Effector memory CD8-positive, alpha-beta T cell (primary cell): ENCODE measurements around the gene P3H4.
"Not testable (repeated sequence)": the region's sequence is repeated elsewhere in the genome, so short reads cannot be mapped to it uniquely, and the experiment has no call there.

Experiments
- ATAC-seq: fragments of 150-1000 bp; cut with Tn5 transposase; replicated peaks from 2 replicates; pipeline ENCODE4 v1.10.0; 2021; ENCODE audit warnings: mild to moderate bottlenecking, moderate library complexity
- DNase-seq, 3 experiments: peaks; one replicate each; pipeline ENCODE4 v3.0.0; 2021
- H3K27ac Mint-ChIP-seq, 2 donors: one replicate each; pipeline ENCODE4 v1.8.0; 2022; ENCODE audit warnings: mild to moderate bottlenecking in 2 of 2, mixed read lengths in 2 of 2, moderate library complexity in 2 of 2
- H3K27me3 Mint-ChIP-seq, 2 donors: one replicate each; pipeline ENCODE4 v1.8.0; 2022; ENCODE audit warnings: mixed read lengths in 2 of 2
- H3K36me3 Mint-ChIP-seq: one replicate; pipeline ENCODE4 v1.8.0; 2022; ENCODE audit warnings: mild to moderate bottlenecking, moderate library complexity, mixed read lengths; ENCODE audit not compliant: insufficient read depth
- H3K4me1 Mint-ChIP-seq, 2 donors: one replicate each; pipeline ENCODE4 v1.8.0; 2022; ENCODE audit warnings: low read depth in 2 of 2, mixed read lengths in 2 of 2
- H3K4me3 Mint-ChIP-seq, 2 donors: one replicate each; pipeline ENCODE4 v1.8.0; 2022; ENCODE audit warnings: mild to moderate bottlenecking in 2 of 2, mixed read lengths in 2 of 2, moderate library complexity in 2 of 2
- H3K9me3 Mint-ChIP-seq, 2 donors: one replicate each; pipeline ENCODE4 v1.8.0; 2022; ENCODE audit warnings: mixed read lengths in 2 of 2

Gene P3H4

DNA sequence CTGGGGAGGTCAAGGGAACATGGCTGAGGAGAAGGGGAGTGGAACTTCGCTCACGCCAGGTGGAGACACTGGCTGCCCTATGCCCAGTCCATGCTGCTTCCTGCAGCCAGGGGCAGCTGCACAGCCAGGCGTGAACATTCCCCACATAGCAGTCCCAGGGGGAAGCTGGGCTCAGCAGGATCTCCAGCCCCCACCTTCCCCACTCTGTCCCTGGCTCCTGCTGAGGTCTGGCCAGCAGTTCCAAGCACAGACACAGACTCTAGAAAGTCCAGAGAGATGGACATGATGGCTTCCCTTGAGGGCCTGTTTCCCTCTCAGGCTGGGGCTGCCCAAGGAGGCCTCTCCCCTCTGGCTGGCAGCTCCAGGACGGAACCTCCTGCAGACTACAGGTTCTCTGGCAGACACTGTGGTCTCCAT is 34.6 kb downstream of the P3H4 start:
- Mint-ChIP-seq H3K36me3 (no peaks in the 10 kb centered on the region), H3K4me3 (no peak overlapping the region), H3K27me3 (peaks cover 22 to 73% of the 10 kb centered on the region in 2 donors), H3K27ac (no peak overlapping the region), H3K9me3 (no peaks in the 10 kb centered on the region), H3K4me1 (no peaks in the 10 kb centered on the region)
- ATAC-seq (no peak), DNase-seq (no peak)

DNA sequence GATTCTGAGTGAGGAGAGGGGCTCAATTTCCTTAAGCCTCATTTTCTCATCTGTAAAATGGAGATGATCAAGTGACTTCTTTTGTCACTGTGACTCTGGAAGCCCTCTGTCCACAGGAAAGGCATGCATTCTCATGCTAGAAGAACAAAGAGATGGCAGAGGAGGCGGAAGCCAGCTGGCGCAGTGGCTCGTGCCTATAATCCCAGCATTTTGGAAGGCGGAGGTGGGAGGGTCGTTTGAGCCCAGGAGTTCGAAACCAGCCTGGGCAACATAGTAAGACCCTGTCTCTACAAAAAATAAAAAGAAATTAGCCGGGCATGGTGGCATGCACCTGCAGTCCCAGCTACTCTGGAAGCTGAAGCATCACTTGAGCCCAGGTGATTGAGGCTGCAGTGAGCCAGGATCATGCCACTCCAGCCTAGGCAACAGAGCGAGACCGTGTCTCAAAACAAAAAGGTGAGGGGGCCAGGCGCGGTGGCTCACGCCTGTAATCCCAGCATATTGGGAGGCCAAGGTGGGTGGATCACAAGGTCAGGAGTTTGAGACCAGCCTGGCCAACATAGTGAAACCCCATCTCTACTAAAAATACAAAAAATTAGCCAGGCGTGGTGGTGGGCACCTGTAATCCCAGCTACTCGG is 35.4 kb downstream of the P3H4 start:
- H3K36me3 Mint-ChIP-seq, H3K9me3 Mint-ChIP-seq, H3K4me3 Mint-ChIP-seq, H3K27ac Mint-ChIP-seq, DNase-seq, H3K4me1 Mint-ChIP-seq, ATAC-seq: not testable (repeated sequence)
- peaks cover 14 to 71% of the 10 kb centered on the region in 2 donors for H3K27me3 Mint-ChIP-seq

DNA sequence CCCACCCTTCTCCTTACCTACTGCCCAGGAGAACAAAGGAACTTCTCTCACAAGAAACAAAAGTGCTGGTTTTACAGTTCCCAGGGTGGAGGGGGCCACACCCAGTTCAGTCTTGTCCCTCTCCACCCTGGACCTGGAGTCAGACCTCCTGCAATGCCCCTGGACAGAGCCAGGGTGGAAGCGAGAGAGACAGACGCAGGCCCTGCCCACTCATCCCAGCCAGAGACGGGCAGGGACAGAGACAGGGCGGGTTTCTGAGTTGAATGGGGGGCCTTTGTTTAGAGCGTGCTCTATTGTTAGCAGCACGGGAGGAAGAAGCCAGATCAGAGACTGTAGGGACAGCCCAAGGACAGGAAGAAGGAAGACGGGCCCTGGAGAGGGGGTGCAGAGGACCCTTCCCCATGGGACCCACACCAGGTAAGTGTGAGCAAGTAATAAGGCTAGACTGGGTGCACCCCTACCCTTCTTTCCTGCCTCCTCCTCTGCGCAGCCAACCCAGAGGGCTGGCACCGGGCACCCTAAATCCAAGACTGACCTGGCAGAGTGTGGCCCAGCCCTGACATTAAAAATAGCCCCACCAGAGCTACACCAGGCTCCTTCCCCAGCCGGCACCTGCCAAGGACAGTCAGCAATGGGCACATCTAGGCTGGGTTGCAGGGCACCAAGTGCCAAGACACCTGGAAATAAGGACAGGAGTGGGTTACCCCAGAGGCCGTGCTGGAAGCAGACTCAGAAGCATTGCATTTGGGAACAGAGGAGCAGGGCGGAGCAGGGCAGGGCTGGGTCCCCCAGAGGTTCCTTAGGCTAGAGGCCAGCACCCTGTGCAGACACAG is 36.1 kb downstream of the P3H4 start:
- no peak overlapping the region for H3K4me3 Mint-ChIP-seq
- H3K36me3 Mint-ChIP-seq = no peaks in the 10 kb centered on the region
- H3K4me1 Mint-ChIP-seq = no peaks in the 10 kb centered on the region
- H3K27ac Mint-ChIP-seq = no peak overlapping the region
- no peak for ATAC-seq
- no peak for DNase-seq
- H3K27me3 Mint-ChIP-seq = peaks cover 13 to 70% of the 10 kb centered on the region in 2 donors
- H3K9me3 Mint-ChIP-seq = no peaks in the 10 kb centered on the region

DNA sequence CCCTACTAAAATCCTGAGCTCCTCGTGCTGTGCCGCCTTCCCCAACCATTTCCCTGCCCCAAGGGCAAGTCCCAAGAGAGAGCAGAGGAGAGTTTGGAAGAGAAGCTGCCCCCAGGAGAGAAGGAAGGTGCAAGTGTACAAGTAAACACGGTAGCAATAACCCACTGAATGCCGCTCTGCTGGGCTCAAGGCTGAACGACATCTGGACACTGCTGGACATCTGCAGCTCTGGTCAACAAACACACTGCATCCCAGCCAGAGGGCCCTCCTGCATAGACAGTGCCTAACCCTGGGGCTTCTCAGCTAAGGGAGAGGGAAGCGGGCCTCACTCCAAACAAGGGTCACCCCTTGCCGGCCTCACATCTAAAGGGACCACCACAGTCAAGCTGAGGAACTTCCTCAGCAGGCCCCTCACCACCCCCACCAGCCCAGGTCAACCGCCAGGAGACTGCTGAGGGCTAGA is 38.0 kb downstream of the P3H4 start:
- DNase-seq (no peak), ATAC-seq (no peak)
- Mint-ChIP-seq H3K36me3 (no peaks in the 10 kb centered on the region), H3K9me3 (no peaks in the 10 kb centered on the region), H3K4me3 (no peak overlapping the region), H3K27me3 (peaks cover 8 to 70% of the 10 kb centered on the region in 2 donors), H3K27ac (no peak overlapping the region), H3K4me1 (no peaks in the 10 kb centered on the region)

DNA sequence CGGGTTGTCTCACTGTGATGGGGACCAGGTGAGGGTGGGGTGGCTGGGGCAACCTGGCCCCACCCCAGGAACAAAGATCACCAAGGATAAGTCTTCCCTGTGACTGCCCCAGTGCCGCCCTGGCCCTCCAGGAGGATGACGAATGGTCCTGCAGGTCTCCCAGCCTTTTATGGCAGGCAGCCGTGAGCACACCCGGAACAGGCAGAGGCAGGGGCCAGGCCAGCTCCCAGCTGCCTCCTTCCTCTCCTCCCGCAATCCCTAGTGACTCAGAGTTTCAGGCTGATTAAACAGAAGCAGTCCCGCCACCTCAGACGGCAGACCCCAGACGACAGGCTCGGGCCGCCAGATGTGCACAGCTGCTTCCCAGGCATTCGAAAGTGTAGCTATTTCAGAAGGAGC is 38.6 kb downstream of the P3H4 start:
- Mint-ChIP-seq H3K9me3 (no peaks in the 10 kb centered on the region), H3K4me1 (no peaks in the 10 kb centered on the region), H3K4me3 (no peak overlapping the region), H3K36me3 (no peaks in the 10 kb centered on the region), H3K27me3 (peaks cover 8 to 65% of the 10 kb centered on the region in 2 donors), H3K27ac (no peak overlapping the region)
- DNase-seq (no peak), ATAC-seq (no peak)

DNA sequence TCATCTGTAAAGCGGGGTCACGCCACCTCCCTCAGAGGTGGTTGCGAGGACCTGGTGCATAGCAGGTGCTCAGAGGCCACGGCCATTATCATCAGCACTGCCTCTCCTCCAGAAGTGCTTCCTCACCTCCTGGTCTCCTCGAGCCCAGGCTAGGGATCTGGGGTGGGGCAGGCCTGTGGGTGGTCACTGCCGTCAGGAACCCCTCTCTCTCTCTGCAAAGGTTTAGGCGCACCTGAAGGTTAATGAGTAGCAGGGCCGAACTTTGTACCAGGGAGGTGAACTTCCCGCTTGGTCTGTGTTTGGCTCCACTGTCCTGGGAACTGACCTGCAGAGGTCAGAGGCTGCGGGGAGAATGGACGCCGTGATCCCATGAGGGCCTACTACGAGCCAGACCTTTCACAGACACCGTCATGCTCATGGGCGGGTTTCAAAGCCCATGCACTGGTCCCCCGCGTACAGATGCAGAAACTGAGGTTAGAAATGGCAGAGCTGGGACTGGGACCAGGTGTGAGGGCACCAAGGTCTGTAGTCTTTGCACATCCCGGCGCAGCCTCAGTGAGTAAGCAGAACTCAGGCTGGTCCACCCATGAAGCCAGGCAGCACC is 39.1 kb downstream of the P3H4 start:
- Mint-ChIP-seq H3K27me3 (peaks cover 8 to 60% of the 10 kb centered on the region in 2 donors), H3K9me3 (no peaks in the 10 kb centered on the region), H3K4me1 (no peaks in the 10 kb centered on the region), H3K4me3 (no peak overlapping the region), H3K36me3 (no peaks in the 10 kb centered on the region), H3K27ac (no peak overlapping the region)
- ATAC-seq = no peak
- DNase-seq = no peak

DNA sequence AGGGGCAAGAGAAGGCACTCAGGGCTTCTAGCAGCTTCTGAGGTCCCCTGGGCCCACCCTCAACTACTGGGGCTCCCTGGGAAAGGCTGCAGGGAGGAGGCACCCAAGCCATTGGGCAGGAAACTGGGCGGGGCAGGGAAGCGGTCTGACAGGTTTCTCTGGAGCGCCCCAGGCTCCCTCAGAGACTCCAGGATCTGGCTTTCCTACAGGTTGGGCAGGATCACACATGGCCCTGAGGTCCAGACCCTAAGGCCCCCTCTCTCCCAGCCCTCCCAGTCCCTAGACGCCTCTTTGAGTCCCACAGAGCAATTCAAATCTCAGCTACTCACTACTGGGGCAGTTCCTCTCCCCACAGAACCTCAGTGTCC is 39.5 kb downstream of the P3H4 start:
- H3K9me3 Mint-ChIP-seq = no peaks in the 10 kb centered on the region
- H3K4me3 Mint-ChIP-seq = no peak overlapping the region
- ATAC-seq (no peak), DNase-seq (no peak)
- H3K4me1 Mint-ChIP-seq = no peaks in the 10 kb centered on the region
- H3K36me3 Mint-ChIP-seq = no peaks in the 10 kb centered on the region
- H3K27me3 Mint-ChIP-seq = peaks cover 8 to 55% of the 10 kb centered on the region in 2 donors
- no peak overlapping the region for H3K27ac Mint-ChIP-seq

DNA sequence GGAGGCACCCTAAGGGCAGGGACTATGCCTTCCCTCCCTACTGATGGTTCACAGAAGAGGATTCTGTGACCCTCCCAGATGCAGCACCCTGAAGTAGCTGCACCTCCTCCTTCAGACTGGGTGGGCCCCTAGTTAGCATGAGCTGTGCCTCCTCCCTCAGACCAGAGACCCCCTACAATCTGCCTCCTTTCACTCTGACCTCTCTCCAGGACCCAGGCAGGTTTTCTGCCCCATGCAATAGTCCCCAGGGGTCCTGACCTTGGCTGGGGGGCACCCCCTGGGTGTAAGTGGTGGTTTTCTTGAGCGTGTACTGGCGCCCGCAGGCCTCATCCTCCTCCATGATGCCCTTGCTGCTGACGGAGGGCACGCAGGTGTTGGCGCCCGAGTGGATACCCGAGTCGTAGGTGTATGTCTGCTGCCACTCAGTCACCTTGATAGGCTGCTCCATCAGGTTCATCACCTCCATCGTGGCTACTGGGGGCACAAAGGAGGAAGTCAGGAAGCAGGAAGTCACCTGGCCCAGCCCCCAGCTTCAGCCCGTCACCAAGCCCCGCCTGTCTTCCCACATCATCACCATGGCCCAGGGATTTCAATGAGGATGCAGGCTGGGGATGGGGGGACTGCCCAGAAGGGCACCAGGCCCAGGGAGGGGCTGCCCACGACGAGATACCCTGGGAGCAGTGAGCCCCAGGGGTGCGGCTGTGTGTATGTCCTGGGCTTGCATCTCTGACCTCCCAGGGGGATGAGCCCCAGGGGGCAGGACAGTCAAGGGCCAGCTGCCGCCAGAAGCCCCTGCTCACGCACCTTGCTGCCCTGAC is 40.2 kb downstream of the P3H4 start:
- no peaks in the 10 kb centered on the region for H3K9me3 Mint-ChIP-seq
- DNase-seq (no peak), ATAC-seq (no peak)
- H3K27me3 Mint-ChIP-seq = peaks cover 8 to 51% of the 10 kb centered on the region in 2 donors
- H3K4me1 Mint-ChIP-seq = no peaks in the 10 kb centered on the region
- H3K4me3 Mint-ChIP-seq = no peak overlapping the region
- H3K27ac Mint-ChIP-seq = no peak overlapping the region
- H3K36me3 Mint-ChIP-seq = no peaks in the 10 kb centered on the region

DNA sequence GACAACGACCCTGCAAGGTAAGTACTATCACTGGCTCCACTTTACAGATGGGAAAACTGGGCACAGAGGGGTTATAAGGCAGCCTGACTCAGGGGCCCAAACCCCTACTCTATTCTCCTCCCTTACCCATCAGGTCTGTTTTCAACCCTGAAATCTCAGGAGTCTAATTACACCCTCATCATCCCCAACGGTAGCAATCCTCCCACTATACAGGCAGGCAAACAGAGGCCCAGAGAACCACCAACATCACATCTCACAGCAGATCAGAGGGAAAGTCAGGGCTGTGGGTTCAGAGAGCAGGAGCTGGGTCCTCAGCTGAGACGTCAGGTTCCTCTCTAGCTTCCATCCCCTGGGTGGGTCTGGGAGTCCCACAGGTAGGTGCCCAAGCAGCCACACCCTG is 41.8 kb downstream of the P3H4 start:
- peak overlapping the region in 1 of 2 donors; percentile 47 for H3K27ac Mint-ChIP-seq
- DNase-seq = no peak
- no peaks in the 10 kb centered on the region for H3K36me3 Mint-ChIP-seq
- no peaks in the 10 kb centered on the region for H3K9me3 Mint-ChIP-seq
- no peaks in the 10 kb centered on the region for H3K4me1 Mint-ChIP-seq
- H3K27me3 Mint-ChIP-seq = peaks cover 0 to 35% of the 10 kb centered on the region in 2 donors
- H3K4me3 Mint-ChIP-seq = no peak overlapping the region
- ATAC-seq = no peak

DNA sequence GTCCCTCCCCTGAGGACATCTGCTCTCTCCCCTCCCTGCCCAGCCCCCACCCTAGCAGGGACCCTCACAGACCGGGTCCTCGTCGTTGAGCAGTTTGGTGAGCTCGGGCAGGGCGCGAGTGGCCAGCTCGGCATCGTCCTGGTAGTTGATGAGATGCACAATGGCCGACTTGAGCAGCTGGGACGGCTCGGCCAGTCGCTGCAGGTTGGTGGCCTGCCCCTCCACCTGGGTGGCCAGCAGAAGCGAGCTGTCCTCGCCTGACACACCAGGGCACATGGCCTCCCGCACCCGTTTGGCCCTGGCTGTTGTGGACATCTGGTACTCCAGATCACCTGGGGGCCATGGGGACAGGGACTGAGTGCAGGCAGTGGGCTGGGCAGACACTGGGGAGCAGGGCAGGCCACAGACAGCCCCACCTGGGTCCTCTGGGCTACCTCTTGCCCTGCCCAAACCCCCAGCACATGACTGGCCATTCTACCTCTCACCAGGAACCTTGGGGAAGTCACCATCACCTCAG is 42.3 kb downstream of the P3H4 start:
- no peak overlapping the region for H3K4me3 Mint-ChIP-seq
- H3K27me3 Mint-ChIP-seq = peaks cover 0 to 29% of the 10 kb centered on the region in 2 donors
- no peak for DNase-seq
- H3K9me3 Mint-ChIP-seq = no peaks in the 10 kb centered on the region
- no peak for ATAC-seq
- H3K36me3 Mint-ChIP-seq = no peaks in the 10 kb centered on the region
- peak overlapping the region in 1 of 2 donors; percentile 47 for H3K27ac Mint-ChIP-seq
- H3K4me1 Mint-ChIP-seq = no peaks in the 10 kb centered on the region

DNA sequence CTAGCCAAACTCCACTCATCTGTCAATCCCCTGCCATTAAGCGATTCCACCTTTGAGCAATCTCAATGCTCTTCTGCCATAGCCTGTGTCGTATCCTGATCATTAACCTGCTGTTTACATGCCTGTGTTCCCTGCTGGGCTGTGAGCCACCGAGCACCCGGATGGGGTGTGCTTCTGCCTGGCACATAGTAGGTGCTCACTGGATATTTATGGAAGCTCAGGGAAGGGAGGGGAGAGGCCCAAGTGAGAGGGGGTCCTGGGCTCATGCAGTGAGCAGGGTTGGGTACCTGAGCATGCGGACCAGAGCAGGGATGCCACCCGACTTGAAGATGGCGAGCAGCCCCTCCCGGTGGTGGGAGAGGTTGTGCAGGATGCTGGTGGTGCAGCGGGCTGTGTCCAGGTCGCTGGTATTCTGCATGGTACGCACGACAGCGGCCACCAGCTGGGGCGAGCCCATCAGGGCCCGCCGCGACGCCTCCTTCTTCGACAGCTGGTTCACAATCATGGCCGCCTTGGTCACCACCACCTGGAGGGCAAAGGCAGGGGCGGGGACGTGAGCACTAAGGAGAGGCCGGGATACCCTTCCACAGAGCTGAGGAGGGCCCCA is 43.0 kb downstream of the P3H4 start:
- no peak overlapping the region for H3K27ac Mint-ChIP-seq
- no peak for DNase-seq
- H3K4me1 Mint-ChIP-seq = no peaks in the 10 kb centered on the region
- no peak overlapping the region for H3K4me3 Mint-ChIP-seq
- H3K27me3 Mint-ChIP-seq = peaks cover 0 to 27% of the 10 kb centered on the region in 2 donors
- no peak for ATAC-seq
- H3K36me3 Mint-ChIP-seq = no peaks in the 10 kb centered on the region
- no peaks in the 10 kb centered on the region for H3K9me3 Mint-ChIP-seq

DNA sequence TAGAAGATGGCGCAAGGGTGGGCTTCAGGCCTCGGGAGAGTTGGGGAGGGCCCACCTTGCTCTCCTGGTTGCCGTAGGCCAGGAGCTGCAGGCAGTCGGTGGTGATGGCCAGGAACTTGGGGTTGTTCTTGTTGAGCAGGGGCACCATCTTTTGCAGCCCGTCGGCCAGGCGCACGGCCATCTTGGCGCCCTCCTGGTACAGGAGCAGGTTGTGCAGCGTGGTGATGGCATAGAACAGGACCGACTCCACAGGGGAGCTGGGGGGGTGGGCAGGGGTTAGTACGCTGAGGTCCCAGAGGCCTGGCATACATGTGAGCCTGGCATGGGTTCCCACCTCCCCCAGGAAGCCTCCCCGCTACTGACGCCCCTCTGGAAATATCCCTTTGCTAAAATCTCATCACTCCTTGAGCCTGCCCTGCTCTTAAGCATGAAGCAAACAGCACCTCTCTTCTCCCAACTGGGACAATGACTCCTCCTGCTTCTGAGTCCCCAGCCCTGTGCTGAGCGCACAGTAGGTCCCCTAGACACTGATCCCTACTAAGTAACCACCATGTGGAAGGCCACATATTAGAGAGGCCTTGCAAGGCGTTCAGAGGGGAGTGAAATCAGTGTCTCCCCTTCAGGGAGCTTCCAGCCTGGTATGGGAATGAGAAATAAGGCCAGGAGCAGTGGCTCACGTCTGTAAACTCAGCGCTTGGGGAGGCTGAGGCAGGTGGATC is 44.3 kb downstream of the P3H4 start:
- Mint-ChIP-seq H3K9me3 (no peaks in the 10 kb centered on the region), H3K4me3 (no peak overlapping the region), H3K4me1 (no peaks in the 10 kb centered on the region), H3K36me3 (no peaks in the 10 kb centered on the region), H3K27ac (no peak overlapping the region), H3K27me3 (peaks cover 0 to 27% of the 10 kb centered on the region in 2 donors)
- ATAC-seq (no peak), DNase-seq (no peak)
